Measurements from ENCODE around the gene PAXX.

The PAXX gene

GRCh38 chr9:136949239-136949816 is 42.9 kb upstream of the PAXX start:
- H3K27ac ChIP-seq (ENCODE audit: low read depth, low read length, poor library complexity, severe bottlenecking): no peak overlapping the region
- no peak overlapping the region for H2AFZ ChIP-seq (ENCODE audit: low read length)

GRCh38 chr9:136949817-136950655 is 42.2 kb upstream of the PAXX start:
- peaks cover 14% of the 10 kb centered on the region for H3K4me1 ChIP-seq (ENCODE audit: insufficient read depth, low read length, severe bottlenecking)
- no peak overlapping the region for H2AFZ ChIP-seq (ENCODE audit: low read length)

More at GRCh38 chr9:136949239-136949816, 42.9 kb upstream of the PAXX start:
- no peaks in the 10 kb centered on the region for H4K20me1 ChIP-seq (ENCODE audit: insufficient read depth, low read length)
- no peak for TF ChIP-seq EZH2 (IDR thresholded peaks at IDR 0.05; ENCODE audit: borderline replicate concordance, low read length)
- TF ChIP-seq, protein P1, sequence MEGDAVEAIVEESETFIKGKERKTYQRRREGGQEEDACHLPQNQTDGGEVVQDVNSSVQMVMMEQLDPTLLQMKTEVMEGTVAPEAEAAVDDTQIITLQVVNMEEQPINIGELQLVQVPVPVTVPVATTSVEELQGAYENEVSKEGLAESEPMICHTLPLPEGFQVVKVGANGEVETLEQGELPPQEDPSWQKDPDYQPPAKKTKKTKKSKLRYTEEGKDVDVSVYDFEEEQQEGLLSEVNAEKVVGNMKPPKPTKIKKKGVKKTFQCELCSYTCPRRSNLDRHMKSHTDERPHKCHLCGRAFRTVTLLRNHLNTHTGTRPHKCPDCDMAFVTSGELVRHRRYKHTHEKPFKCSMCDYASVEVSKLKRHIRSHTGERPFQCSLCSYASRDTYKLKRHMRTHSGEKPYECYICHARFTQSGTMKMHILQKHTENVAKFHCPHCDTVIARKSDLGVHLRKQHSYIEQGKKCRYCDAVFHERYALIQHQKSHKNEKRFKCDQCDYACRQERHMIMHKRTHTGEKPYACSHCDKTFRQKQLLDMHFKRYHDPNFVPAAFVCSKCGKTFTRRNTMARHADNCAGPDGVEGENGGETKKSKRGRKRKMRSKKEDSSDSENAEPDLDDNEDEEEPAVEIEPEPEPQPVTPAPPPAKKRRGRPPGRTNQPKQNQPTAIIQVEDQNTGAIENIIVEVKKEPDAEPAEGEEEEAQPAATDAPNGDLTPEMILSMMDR (IDR thresholded peaks at IDR 0.05; ENCODE audit: low read length): no peak
- H3K4me1 ChIP-seq (ENCODE audit: insufficient read depth, low read length, severe bottlenecking): peaks cover 16% of the 10 kb centered on the region
- H3K4me3 ChIP-seq (ENCODE audit: low read depth, low read length, poor library complexity, severe bottlenecking): peak overlapping the region; percentile 57
- H3K9me3 ChIP-seq (ENCODE audit: low read length): no peaks in the 10 kb centered on the region
- H3K9ac ChIP-seq (ENCODE audit: low read length): peak overlapping the region; percentile 76
- no peaks in the 10 kb centered on the region for H3K36me3 ChIP-seq (ENCODE audit: insufficient read depth, low read length)
- H3K79me2 ChIP-seq (ENCODE audit: insufficient read depth, low read length): no peaks in the 10 kb centered on the region
- peaks cover 8% of the 10 kb centered on the region; the same call in 1 of the 2 replicates for H3K27me3 ChIP-seq (ENCODE audit: insufficient read depth, low read length)
- no peaks in the 10 kb centered on the region for H3K9me2 ChIP-seq (ENCODE audit: low read depth, low read length)
- peak overlapping the region; percentile 80 for H3K4me2 ChIP-seq (ENCODE audit: low read length)
- H3F3A ChIP-seq (ENCODE audit: insufficient read depth, low read length): no peaks in the 10 kb centered on the region

DNA sequence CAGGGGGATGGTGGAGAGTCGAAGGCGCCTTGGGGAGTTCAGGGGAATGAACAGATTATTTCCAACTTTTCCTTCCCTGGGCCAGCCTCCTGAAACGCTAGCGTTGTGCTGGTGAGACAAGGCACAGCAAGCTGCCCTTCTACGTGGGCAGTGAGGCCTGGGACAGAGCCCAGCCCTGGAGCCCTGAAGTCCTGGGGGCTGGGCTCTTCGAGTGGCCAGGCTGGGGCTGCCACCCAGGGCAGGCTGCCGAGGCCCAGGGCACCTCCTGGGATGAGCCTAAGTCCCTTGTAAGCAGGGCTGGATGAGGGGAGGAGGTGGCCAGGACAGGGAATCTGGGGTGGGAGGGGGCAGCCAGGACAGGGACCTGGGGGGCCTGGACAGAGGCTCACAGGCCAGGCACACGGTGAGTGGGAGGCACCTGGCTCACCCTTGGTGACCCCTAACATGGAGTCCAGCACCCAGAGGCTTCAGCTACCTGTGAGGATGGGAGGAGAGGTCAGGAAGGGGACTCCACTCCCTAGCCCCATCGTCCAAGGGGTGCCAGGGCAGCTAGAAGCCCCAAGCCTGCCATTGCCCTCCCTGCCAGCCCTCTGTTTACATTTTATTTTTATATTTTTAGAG is 41.5 kb upstream of the PAXX start:
- peaks cover 12% of the 10 kb centered on the region for H3K4me1 ChIP-seq (ENCODE audit: insufficient read depth, low read length, severe bottlenecking)
- no peak overlapping the region for H2AFZ ChIP-seq (ENCODE audit: low read length)
- no peaks in the 10 kb centered on the region for H3K36me3 ChIP-seq (ENCODE audit: insufficient read depth, low read length)
- peak overlapping the region; percentile 76 for H3K9ac ChIP-seq (ENCODE audit: low read length)
- H3K79me2 ChIP-seq (ENCODE audit: insufficient read depth, low read length): no peaks in the 10 kb centered on the region
- no peaks in the 10 kb centered on the region for H3K9me3 ChIP-seq (ENCODE audit: low read length)
- no peak overlapping the region for H3K27ac ChIP-seq (ENCODE audit: low read depth, low read length, poor library complexity, severe bottlenecking)
- no peaks in the 10 kb centered on the region for H4K20me1 ChIP-seq (ENCODE audit: insufficient read depth, low read length)
- no peaks in the 10 kb centered on the region for H3K9me2 ChIP-seq (ENCODE audit: low read depth, low read length)
- H3F3A ChIP-seq (ENCODE audit: insufficient read depth, low read length): no peaks in the 10 kb centered on the region
- peaks cover 8% of the 10 kb centered on the region; the same call in 1 of the 2 replicates for H3K27me3 ChIP-seq (ENCODE audit: insufficient read depth, low read length)
- peak overlapping the region; percentile 57 for H3K4me3 ChIP-seq (ENCODE audit: low read depth, low read length, poor library complexity, severe bottlenecking)
- TF ChIP-seq, protein P1 (IDR thresholded peaks at IDR 0.05; ENCODE audit: low read length): no peak
- no peak for TF ChIP-seq EZH2 (IDR thresholded peaks at IDR 0.05; ENCODE audit: borderline replicate concordance, low read length)
- peak overlapping the region; percentile 80 for H3K4me2 ChIP-seq (ENCODE audit: low read length)

More at GRCh38 chr9:136949817-136950655, 42.2 kb upstream of the PAXX start:
- Histone ChIP-seq H3K4me3 (ENCODE audit: low read depth, low read length, poor library complexity, severe bottlenecking) (peak overlapping the region; percentile 57), H3K27me3 (ENCODE audit: insufficient read depth, low read length) (peaks cover 8% of the 10 kb centered on the region; the same call in 1 of the 2 replicates), H3K9me3 (ENCODE audit: low read length) (no peaks in the 10 kb centered on the region), H3K79me2 (ENCODE audit: insufficient read depth, low read length) (no peaks in the 10 kb centered on the region), H3K4me2 (ENCODE audit: low read length) (peak overlapping the region; percentile 80), H3K9ac (ENCODE audit: low read length) (peak overlapping the region; percentile 76), H3K36me3 (ENCODE audit: insufficient read depth, low read length) (no peaks in the 10 kb centered on the region), H3K27ac (ENCODE audit: low read depth, low read length, poor library complexity, severe bottlenecking) (no peak overlapping the region), H3F3A (ENCODE audit: insufficient read depth, low read length) (no peaks in the 10 kb centered on the region), H3K9me2 (ENCODE audit: low read depth, low read length) (no peaks in the 10 kb centered on the region), H4K20me1 (ENCODE audit: insufficient read depth, low read length) (no peaks in the 10 kb centered on the region)
- TF ChIP-seq EZH2 (IDR thresholded peaks at IDR 0.05; ENCODE audit: borderline replicate concordance, low read length): no peak
- TF ChIP-seq, protein P1 (IDR thresholded peaks at IDR 0.05; ENCODE audit: low read length): peak; percentile 31; the same call in 1 of the 2 replicates

Measured in OCI-LY1 (cell line).